Spinal cord (tissue), 10 donors: ENCODE data around the gene ALS2CL. TPM values are rescaled to one million over a fixed set of nuclear protein-coding genes. Genes with fewer than 3 reads are reported as not detected.
A peak's percentile ranks its signal among the peaks of the same experiment; 100 is the strongest.

ENCODE experiments used
- DNase-seq, 6 donors: peaks; one replicate each; pipeline versions ENCODE4 v3.0.0 to v3.0.0-alpha.2; 2013 to 2015; ENCODE audit warnings: low spot score in 6 of 6, low read depth in 4 of 6
- H3K27ac ChIP-seq: one replicate; pipeline ENCODE4 v1.5.1; 2013; ENCODE audit warnings: low read depth, low read length, control low read depth
- H3K27me3 ChIP-seq: one replicate; pipeline ENCODE4 v1.6.1; 2013; ENCODE audit warnings: low read length; ENCODE audit not compliant: control insufficient read depth, insufficient read depth
- H3K36me3 ChIP-seq: one replicate; pipeline ENCODE4 v1.6.1; 2013; ENCODE audit warnings: low read length; ENCODE audit not compliant: control insufficient read depth, insufficient read depth
- H3K4me1 ChIP-seq: one replicate; pipeline ENCODE4 v1.6.1; 2013; ENCODE audit warnings: low read length; ENCODE audit not compliant: control insufficient read depth, insufficient read depth
- H3K4me3 ChIP-seq: one replicate; pipeline ENCODE4 v1.5.1; 2013; ENCODE audit warnings: low read depth, low read length, control low read depth
- H3K9me3 ChIP-seq: one replicate; pipeline ENCODE4 v1.6.1; 2013; ENCODE audit warnings: low read length; ENCODE audit not compliant: control insufficient read depth, insufficient read depth
- WGBS: methylation state at CpG from one replicate; pipeline ENCODE4 v1.1.5; 2013; ENCODE audit warnings: missing lambda C conversion rate; ENCODE audit not compliant: insufficient coverage; 5-methylcytosine and 5-hydroxymethylcytosine counted together
- polyA plus RNA-seq, 2 donors: library from polyadenylated mRNA; unstranded; fragments of 120-200 nt; gene quantifications; one replicate each; pipeline ENCODE4 v1.2.1, GENCODE V29; 2013; ENCODE audit not compliant: insufficient read length in 2 of 2
- total RNA-seq, 2 donors: library from RNA; depleted of rRNA in 1 of 2; stranded (reverse); fragments of 120-200 nt in 1 of 2; fragments of >200 nt in 1 of 2; gene quantifications; one replicate each; pipeline versions ENCODE4 v1.2.3 to v1.2.4, GENCODE V29; 2013 to 2014
- donor health status: healthy.

ALS2CL gene
- total and polyA plus RNA-seq, 4 donors, result 5.3 to 8.3 (median 5.9) TPM

GRCh38 chr3:46660003-46660402, 33.5 kb downstream of the ALS2CL start:
- no peak for DNase-seq
- Histone ChIP-seq H3K4me1 (peaks cover 49% of the 10 kb centered on the region), H3K9me3 (no peaks in the 10 kb centered on the region), H3K36me3 (no peaks in the 10 kb centered on the region), H3K27ac (no peak overlapping the region), H3K4me3 (no peak overlapping the region), H3K27me3 (no peaks in the 10 kb centered on the region)
- WGBS, result 86% methylated on average over 6 of the region's 6 CpGs

- Histone ChIP-seq H3K27ac (no peak overlapping the region), H3K9me3 (no peaks in the 10 kb centered on the region), H3K4me1 (peaks cover 44% of the 10 kb centered on the region), H3K4me3 (no peak overlapping the region), H3K36me3 (no peaks in the 10 kb centered on the region), H3K27me3 (no peaks in the 10 kb centered on the region)
- peak in 1 of 6 donors; percentile 16 for DNase-seq
- WGBS, result 53% methylated on average over 8 of the region's 8 CpGs
Observed at GRCh38 chr3:46659285-46659684, 34.2 kb downstream of the ALS2CL start.

- peak in 1 of 6 donors; percentile 29 for DNase-seq
- 67% methylated on average over 8 of the region's 9 CpGs for WGBS
- H3K4me3 ChIP-seq, result no peak overlapping the region
- no peaks in the 10 kb centered on the region for H3K9me3 ChIP-seq
- H3K4me1 ChIP-seq, result peaks cover 21% of the 10 kb centered on the region
- H3K27me3 ChIP-seq, result no peaks in the 10 kb centered on the region
- no peaks in the 10 kb centered on the region for H3K36me3 ChIP-seq
- no peak overlapping the region for H3K27ac ChIP-seq
Observed at GRCh38 chr3:46656778-46657556, 36.5 kb downstream of the ALS2CL start.

GRCh38 chr3:46655271-46655670, 38.2 kb downstream of the ALS2CL start:
- Histone ChIP-seq H3K27me3 (no peaks in the 10 kb centered on the region), H3K9me3 (no peaks in the 10 kb centered on the region), H3K4me3 (no peak overlapping the region), H3K36me3 (no peaks in the 10 kb centered on the region), H3K4me1 (peaks cover 10% of the 10 kb centered on the region), H3K27ac (no peak overlapping the region)
- WGBS, result 100% methylated on average over 1 of the region's 6 CpGs
- DNase-seq, result no peak

GRCh38 chr3:46651084-46651483, 42.4 kb downstream of the ALS2CL start:
- H3K27me3 ChIP-seq, result no peaks in the 10 kb centered on the region
- no peak overlapping the region for H3K27ac ChIP-seq
- H3K4me1 ChIP-seq, result no peaks in the 10 kb centered on the region
- WGBS, result no CpG with 5 or more reads among the region's 1 CpG
- no peak overlapping the region for H3K4me3 ChIP-seq
- H3K36me3 ChIP-seq, result no peaks in the 10 kb centered on the region
- H3K9me3 ChIP-seq, result no peaks in the 10 kb centered on the region
- no peak for DNase-seq

- Histone ChIP-seq H3K4me1 (no peaks in the 10 kb centered on the region), H3K36me3 (no peaks in the 10 kb centered on the region), H3K27me3 (no peaks in the 10 kb centered on the region), H3K27ac (no peak overlapping the region), H3K9me3 (no peaks in the 10 kb centered on the region), H3K4me3 (no peak overlapping the region)
- no peak for DNase-seq
- no CpG with 5 or more reads among the region's 3 CpGs for WGBS
Observed at GRCh38 chr3:46649436-46649835, 44.0 kb downstream of the ALS2CL start.

- no CpG with 5 or more reads among the region's 2 CpGs for WGBS
- Histone ChIP-seq H3K27me3 (no peaks in the 10 kb centered on the region), H3K4me1 (no peaks in the 10 kb centered on the region), H3K27ac (no peak overlapping the region), H3K36me3 (no peaks in the 10 kb centered on the region), H3K9me3 (no peaks in the 10 kb centered on the region), H3K4me3 (no peak overlapping the region)
- no peak for DNase-seq
Observed at GRCh38 chr3:46648096-46648495, 45.4 kb downstream of the ALS2CL start.

GRCh38 chr3:46646700-46647099, 46.8 kb downstream of the ALS2CL start:
- Histone ChIP-seq H3K4me1 (no peaks in the 10 kb centered on the region), H3K36me3 (no peaks in the 10 kb centered on the region), H3K27me3 (no peaks in the 10 kb centered on the region), H3K9me3 (no peaks in the 10 kb centered on the region), H3K4me3 (no peak overlapping the region), H3K27ac (no peak overlapping the region)
- no peak for DNase-seq
- WGBS, result 60% methylated on average over 6 of the region's 6 CpGs

- Histone ChIP-seq H3K27me3 (no peaks in the 10 kb centered on the region), H3K27ac (no peak overlapping the region), H3K4me1 (no peaks in the 10 kb centered on the region), H3K4me3 (no peak overlapping the region), H3K9me3 (no peaks in the 10 kb centered on the region), H3K36me3 (no peaks in the 10 kb centered on the region)
- DNase-seq, result no peak
- 71% methylated on average over 1 of the region's 1 CpG for WGBS
Observed at GRCh38 chr3:46643701-46644100, 49.8 kb downstream of the ALS2CL start.

- no peak for DNase-seq
- 100% methylated on average over 3 of the region's 6 CpGs for WGBS
- H3K27ac ChIP-seq, result no peak overlapping the region
- H3K9me3 ChIP-seq, result no peaks in the 10 kb centered on the region
- H3K36me3 ChIP-seq, result no peaks in the 10 kb centered on the region
- no peaks in the 10 kb centered on the region for H3K27me3 ChIP-seq
- H3K4me3 ChIP-seq, result no peak overlapping the region
- H3K4me1 ChIP-seq, result no peaks in the 10 kb centered on the region
Observed at GRCh38 chr3:46642971-46643370, 50.5 kb downstream of the ALS2CL start.
